Stimulated activated CD4-positive, alpha-beta T cell treated with anti-CD3 and anti-CD28 coated beads, Interleukin-2, amount 100 ng/mL, for 4 hours (primary cell): ENCODE measurements around the gene MICU1.
"Not testable (repeated sequence)": the region's sequence is repeated elsewhere in the genome, so short reads cannot be mapped to it uniquely, and the experiment has no call there.

Source experiments
- DNase-seq: peaks from one replicate; pipeline ENCODE4 v3.0.0-alpha.2; 2020; ENCODE audit warnings: low read depth

MICU1 gene

GRCh38 chr10:72561745-72562166, 64.1 kb downstream of the MICU1 start:
- DNase-seq, result no peak

DNA sequence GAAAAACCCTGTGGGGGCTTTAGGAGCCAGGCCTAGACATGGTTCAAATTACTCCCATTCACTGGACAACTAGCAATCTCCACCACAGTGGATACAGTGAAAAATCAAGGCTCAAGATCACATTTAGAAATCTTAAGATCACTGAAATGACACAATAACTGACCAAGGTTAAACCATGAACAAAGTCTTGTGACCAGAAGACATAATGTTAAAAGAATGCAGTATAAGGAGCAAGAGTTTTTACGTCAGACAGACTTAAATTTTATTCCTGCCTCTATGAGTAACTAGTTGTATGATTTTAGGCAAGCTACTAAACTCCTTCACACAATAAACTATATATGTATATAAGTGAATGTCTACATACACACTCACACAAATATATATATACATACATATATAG, 68.5 kb downstream of the MICU1 start:
- DNase-seq, result no peak

DNA sequence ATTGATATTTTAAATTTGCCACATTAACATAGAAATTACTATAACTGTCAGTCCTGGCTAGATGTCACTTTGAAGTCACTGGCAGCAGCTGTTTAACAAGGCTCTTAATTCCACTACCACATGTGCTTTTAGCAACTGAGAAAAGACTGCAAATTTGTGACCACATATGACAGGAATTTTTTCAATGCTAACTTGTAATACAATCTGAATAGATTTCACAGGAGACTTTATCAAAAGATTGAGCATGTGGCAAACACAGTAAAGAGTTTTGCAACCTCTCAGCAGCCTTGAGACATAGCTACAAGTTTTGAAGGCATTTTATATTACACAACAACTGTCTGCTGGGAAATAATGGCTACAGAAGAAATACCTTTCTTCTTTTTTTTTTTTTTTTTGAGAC, 73.0 kb downstream of the MICU1 start:
- DNase-seq, result no peak

DNA sequence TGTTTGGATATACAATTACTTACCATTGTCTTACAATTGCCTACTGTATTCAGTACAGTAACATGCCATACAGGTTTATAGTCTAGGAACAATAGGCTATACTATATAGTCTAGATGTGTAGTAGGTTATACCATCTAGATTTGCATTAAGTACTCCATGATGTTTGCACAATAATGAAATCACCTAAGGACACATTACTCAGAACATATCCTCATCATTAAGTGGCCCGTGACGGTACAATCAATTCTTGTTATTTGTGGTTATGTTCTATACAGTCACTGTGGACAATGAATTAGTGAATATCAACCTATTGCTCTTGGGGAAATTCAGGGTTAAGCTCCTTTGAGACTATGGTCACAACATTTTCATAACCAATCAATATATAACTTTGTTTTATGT, 75.6 kb downstream of the MICU1 start:
- DNase-seq, result no peak

- DNase-seq, result no peak
Observed at GRCh38 chr10:72545546-72545945, 80.3 kb downstream of the MICU1 start.

DNA sequence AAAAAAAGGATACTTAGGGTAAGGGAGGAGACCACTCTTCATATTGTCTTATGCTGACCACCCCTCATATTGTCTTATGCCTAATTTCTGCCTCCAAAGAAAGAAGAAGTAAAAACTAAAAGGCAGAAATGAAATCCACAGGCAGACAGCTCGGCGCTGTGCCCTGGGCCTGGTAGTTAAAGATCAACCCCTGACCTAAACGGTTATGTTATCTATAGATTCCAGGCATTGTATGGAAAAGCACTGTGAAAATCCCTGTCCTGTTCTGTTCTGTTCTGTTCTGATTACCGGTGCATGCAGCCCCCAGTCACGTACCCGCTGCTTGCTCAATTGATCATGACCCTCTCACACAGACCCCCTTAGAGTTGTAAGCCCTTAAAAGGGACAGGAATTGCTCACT, 82.0 kb downstream of the MICU1 start:
- DNase-seq, result not testable (repeated sequence)

- no peak for DNase-seq
Observed at GRCh38 chr10:72542396-72542815, 83.5 kb downstream of the MICU1 start.

DNA sequence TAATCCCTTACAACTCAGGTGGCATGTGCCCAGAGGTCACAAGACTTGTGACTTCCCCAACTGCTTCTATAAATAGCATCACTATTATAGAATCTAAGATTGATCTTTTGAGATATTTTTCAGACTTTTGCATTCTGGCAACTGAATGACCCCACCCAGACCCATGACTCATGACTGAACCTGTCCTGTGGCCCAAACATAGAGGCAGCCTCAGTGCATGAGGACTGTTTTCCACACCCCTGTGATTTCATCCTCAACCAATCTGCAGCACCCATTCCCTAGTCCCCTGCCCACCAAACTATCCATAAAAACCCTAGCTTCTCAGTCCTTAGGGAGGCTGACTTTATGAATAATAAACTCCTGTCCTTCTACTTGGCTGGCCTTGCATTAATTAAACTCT, 84.5 kb downstream of the MICU1 start:
- DNase-seq, result no peak

- DNase-seq, result no peak
Observed at GRCh38 chr10:72540193-72540807, 85.6 kb downstream of the MICU1 start.

DNA sequence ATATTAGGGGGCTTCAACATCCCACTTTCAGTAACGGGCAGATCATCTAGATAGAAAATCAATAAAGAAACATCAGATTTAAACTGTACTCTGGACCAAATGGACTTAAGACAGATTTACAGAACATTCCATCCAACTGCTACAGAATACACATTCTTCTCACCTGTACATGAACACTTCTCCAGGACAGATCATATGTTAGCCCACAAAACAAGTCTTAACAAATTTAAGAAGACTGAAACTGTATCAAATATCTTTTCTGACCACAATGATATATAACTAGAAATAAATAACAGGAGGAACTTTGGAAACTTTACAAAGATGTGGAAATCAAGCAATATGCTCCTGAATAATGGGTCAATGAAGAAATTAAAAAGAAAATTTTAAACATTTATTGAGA, 86.7 kb downstream of the MICU1 start:
- DNase-seq, result no peak

GRCh38 chr10:72525689-72526088, 100.2 kb downstream of the MICU1 start:
- DNase-seq, result no peak

DNA sequence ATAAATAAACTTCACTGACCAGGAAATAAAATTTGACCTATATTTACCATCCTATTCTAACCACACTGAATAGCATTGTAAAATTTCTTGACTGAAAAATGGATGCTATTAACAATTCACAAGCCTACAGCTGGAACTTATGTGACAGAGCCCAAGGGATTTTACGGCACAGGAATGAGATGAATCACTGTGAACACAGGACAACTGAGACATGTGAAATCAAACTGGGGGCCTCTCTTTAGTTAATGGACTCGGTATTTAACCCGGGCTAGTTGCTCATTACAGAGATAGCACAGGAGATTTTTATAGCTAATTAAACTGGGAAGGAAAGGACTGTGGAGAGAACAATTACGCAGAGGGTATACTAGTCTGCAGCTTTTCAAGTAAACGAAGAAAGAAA, 100.6 kb downstream of the MICU1 start:
- no peak for DNase-seq

DNA sequence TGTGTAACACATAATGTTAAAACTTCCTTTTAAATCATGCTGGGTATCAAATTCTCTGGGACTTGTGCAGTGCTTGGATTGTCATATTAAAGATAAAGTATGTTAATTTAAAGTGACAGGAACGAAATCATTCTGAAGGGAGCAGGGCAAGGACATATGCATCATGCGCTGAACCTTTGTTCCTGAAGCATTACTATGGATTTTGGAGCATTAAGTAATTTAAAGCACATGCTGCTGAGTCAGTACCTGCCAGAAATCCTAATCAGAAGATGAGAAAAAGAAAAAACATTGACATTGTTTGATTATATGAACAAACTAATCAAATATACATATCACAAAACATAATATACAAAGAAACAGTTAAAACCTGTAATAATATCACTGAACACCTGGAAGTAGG, 101.4 kb downstream of the MICU1 start:
- DNase-seq, result no peak

GRCh38 chr10:72523932-72524396, 101.9 kb downstream of the MICU1 start:
- DNase-seq, result no peak

DNA sequence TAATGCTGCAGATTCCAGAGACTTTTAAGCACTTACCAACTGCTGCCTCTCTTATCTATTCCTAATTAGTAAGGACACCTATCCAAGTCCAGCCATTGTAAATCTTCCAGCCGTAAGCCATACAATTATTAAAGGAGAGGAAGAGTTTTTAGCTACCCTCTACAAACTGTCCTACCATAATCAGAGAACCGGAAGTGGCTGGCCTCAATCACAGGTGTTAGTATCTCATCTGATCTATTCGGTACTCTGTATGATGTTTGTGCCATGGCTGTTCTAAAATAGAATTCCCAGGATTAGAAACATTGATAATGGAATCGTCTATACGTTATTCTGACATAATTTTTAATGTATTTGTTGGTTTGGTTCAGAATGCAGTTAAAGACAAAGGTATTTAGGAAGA, 102.8 kb downstream of the MICU1 start:
- DNase-seq, result no peak

GRCh38 chr10:72517244-72517643, 108.6 kb downstream of the MICU1 start:
- DNase-seq, result no peak

GRCh38 chr10:72515455-72515854, 110.4 kb downstream of the MICU1 start:
- no peak for DNase-seq

DNA sequence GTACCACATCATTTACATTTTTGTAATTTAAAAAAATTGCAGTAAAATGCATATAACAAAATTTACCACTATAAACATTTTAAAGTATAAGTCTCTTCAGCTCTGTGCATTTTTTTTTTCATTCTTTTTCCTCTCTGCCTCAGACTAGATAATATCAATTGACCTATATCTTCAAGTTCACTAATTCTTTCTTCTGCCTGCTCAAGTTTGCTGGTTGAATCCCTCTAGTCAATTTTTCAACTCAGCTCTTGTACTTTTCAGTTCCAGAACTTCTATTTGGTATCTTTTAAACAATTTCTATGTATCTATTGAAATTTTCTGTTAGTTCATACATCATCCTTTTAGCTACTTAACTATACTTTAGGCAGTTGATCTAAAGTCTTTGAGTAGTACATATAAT, 112.0 kb downstream of the MICU1 start:
- DNase-seq, result no peak

- DNase-seq, result no peak
Observed at GRCh38 chr10:72511459-72511858, 114.4 kb downstream of the MICU1 start.

GRCh38 chr10:72509941-72510340, 115.9 kb downstream of the MICU1 start:
- DNase-seq, result no peak

DNA sequence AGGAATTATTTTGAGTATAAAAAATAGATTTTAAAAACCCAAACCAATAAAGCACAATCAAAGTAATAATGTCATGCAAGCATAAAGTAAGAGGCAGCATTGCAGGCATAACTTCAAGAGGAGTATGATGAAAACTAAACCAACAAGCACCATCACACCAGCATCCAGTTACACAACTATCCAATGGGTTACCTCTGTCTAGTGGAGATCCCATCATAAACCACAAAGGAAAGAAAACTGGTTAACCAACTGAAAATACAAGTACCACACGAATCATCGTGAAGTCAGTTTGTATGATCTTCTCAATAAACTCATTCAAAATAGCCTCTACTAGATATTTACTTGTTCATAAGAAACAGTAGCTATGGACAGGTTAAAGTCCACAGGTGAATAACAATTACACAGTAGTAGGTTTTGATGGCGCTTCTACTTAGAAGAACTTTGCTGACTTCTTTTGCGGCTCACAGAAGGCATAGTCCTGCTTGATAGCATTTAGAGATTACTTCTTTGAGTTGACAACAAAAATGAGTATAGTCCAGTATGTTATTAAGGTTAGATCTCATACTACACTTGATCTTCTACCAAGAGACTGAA, 116.6 kb downstream of the MICU1 start:
- no peak for DNase-seq

GRCh38 chr10:72508033-72508432, 117.8 kb downstream of the MICU1 start:
- DNase-seq, result no peak

DNA sequence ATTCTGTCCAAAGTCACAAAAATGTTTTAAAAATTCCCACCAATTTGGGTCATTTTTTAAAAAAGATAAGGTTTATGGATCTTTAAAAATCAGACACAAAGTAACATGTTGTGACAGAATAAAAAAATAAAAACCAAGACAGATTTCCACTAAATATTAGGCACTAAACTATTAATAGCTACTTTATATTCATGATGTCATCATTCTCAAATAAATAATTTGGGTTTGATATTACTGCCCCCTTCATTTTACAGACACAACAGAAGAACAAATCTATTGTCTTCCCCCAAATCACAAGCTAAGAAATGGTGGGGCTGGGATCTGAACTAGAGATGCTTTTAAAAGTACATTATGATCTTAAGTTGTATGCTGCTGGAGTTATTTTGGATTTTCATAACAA, 119.4 kb downstream of the MICU1 start:
- no peak for DNase-seq

DNA sequence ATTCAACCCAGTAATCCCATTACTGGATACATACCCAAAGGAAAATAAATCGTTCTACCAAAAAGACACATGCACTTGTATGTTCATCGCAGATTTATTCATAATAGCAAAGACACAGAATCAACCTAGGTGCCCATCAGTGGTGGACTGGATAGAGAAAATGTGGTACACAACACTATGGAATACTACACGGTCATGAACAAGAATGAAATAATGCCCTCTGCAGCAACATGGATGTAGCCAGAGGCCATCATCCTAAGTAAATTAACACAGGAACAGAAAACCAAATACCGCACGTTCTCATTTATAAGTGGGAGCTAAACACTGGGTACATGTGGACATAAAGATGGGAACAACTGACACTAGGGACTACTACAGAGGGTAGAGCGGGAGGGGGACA, 120.4 kb downstream of the MICU1 start:
- no peak for DNase-seq
